ENCODE measurements around the gene PROM1.

PROM1 gene, protein sequence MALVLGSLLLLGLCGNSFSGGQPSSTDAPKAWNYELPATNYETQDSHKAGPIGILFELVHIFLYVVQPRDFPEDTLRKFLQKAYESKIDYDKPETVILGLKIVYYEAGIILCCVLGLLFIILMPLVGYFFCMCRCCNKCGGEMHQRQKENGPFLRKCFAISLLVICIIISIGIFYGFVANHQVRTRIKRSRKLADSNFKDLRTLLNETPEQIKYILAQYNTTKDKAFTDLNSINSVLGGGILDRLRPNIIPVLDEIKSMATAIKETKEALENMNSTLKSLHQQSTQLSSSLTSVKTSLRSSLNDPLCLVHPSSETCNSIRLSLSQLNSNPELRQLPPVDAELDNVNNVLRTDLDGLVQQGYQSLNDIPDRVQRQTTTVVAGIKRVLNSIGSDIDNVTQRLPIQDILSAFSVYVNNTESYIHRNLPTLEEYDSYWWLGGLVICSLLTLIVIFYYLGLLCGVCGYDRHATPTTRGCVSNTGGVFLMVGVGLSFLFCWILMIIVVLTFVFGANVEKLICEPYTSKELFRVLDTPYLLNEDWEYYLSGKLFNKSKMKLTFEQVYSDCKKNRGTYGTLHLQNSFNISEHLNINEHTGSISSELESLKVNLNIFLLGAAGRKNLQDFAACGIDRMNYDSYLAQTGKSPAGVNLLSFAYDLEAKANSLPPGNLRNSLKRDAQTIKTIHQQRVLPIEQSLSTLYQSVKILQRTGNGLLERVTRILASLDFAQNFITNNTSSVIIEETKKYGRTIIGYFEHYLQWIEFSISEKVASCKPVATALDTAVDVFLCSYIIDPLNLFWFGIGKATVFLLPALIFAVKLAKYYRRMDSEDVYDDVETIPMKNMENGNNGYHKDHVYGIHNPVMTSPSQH

DNA sequence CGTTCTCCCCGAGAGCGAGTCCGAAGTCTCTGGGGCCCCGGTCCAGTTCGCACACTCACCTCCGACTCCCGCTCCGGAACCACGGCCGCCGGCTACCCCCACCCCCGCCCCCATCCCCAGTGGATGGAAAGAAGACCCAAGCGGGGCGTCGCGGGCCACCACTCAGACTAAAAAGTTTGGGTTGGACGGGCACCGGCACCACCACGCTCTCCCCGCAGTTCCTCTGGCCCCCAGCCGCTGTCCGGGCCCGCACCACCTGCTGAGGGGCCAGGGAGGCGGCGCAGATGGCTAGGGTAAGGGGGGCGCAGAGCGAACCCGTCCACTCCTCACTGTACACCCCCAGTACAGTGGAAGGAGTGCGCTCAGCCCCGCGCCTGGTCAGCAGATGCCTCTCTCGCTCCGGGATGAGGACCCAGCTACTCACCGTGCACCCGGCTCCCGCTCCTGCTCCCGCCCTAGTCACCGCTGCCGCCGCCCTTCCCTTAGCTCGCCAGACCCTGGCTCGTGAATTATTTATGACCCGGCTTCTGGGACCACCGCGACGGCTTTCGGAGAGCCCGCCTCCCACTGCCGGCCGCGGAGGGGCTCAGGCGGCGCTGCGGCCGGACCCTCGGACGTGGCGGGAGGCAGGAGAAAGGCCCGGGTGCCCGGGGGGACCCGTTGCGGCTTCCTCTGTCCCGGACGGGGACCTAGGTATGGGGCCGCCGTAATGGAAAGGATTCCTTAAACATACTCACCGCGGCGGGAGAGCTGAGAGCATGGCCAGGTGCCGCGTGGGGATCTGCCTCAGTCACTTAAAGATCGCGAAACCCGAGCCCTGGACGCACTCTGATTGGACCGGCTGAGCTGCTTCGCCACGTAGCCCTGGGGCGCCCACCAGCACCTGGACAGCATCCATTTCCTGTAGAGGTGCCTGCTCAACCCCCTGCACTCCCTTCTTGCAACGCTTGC is at the start of gene PROM1:
PROM1 (minus strand) TSS at position 783 of the 951 bp plus-strand sequence. CDS start 8,117 bp downstream, outside the sequence.
- peak; percentile 13 for DNase-seq
- ATAC-seq = no peak

DNA sequence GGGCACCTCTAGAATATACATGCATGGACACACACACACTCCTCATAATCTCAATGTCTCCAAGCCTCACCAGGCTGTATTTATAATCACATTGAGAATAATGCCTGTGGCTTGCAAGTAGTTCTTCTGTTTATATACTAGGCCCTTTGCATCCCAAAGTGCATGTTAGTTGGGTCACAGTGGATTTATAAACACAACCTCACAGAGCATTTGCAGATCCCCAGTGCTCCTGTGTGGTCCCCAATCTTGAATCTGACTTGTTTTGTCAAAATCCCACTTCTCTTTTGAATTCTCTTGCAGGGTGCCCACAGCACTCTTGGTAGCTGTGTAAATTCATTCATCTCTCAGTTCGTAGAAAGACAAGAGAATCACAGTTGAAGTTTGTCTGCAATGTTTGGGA is 49.6 kb upstream of the PROM1 start:
- no peak for ATAC-seq
- DNase-seq = no peak

DNA sequence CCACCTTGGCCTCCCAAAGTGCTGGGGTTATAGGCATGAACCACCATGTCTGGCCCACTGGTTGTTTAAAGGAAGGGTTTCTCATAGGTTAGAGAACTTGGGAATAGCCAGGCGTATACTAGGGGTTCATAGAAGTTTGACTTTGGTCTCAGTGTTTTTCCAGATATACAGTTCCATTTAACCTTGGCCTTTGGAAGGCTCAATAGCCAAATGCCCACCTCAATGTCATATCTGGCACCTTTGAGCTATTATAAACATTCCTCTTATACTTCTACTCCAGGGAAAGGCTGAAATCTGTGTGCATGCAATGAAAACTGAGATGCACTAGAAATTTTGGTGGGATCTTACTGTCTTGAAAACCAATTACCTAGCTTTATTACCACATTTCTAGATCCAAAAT is 47.5 kb upstream of the PROM1 start:
- no peak for ATAC-seq

GRCh38 chr4:16129336-16129735 is 45.5 kb upstream of the PROM1 start:
- DNase-seq (no peak), ATAC-seq (no peak)

More for the DNA sequence above, 47.5 kb upstream of the PROM1 start:
- no peak for DNase-seq

DNA sequence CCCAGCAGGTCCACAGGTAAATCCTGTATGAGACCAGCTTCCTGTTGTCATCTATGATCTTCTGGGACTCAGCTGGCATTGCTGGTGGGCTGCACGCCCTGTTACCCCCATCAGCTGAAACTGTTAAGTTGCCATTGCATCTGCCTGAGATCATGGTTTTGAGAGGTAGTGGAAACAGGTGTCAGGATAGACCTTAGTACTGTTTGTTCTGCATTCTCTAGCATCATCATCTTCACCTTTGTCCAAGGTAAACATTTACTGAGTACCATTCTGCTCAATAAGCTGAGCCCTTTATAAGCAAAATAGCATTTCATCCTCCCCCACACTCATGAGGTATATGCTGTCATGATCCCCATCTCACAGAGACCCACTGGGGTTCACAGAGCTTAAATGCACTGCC is 42.9 kb upstream of the PROM1 start:
- ATAC-seq (no peak), DNase-seq (no peak)

- DNase-seq (peak; percentile 13), ATAC-seq (no peak)
These were observed 42.0 kb upstream of the PROM1 start for GRCh38 chr4:16125571-16126445.

DNA sequence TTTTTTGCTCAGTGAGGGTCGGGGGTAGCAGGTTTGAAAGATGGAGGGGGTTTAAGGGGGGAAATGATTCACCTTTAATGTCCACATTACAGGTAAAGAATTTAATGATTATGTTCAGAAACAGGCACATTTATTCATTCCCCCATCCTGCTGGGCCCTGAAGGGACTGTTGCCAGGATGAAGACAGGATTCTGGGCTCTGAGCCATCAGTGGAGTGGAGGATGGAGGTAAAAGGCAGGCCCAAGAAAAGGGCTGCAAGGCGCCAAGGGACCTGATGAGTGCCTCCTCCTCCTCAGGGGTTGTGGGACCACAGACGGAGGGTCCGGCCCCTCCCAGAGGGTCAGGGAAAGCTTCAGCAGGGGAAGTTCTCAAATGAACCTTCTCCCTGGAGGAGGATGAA is 40.4 kb upstream of the PROM1 start:
- DNase-seq (no peak), ATAC-seq (no peak)

DNA sequence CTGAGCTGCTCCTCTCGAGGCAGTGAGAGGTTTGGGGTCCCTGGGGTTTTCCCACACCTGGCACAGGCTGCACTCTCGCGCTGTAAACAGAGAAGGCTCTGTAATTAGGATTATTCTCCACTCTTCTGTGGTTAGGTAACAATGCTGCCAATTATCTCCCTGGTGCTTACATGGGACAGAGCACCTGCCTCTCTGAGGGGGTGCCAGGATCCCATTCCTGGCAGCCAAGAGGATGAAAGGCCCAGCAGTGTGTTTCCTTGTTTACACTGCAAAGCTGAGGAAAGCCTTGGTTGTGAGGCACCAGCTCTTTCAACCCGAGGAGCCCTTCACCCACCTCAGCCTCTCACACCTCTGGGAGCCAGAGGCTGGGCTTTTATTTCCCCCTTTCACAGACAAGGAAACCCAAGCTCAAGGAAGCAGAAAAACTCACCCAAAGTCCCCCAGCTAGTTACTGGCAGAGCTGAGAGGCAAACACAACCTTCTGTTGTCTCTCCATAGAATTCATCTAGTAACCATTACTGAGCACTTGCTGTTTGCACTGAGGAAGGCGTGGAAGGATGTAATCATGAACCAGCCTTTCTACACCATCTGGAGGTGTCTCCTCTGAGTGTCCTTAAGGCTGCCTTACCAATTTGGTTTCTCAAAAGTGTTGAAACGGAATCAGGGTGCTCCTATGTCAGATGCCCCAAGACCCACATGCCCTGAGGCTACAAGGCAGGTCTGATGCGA is 39.7 kb upstream of the PROM1 start:
- ATAC-seq (no peak), DNase-seq (peak; percentile 19)

DNA sequence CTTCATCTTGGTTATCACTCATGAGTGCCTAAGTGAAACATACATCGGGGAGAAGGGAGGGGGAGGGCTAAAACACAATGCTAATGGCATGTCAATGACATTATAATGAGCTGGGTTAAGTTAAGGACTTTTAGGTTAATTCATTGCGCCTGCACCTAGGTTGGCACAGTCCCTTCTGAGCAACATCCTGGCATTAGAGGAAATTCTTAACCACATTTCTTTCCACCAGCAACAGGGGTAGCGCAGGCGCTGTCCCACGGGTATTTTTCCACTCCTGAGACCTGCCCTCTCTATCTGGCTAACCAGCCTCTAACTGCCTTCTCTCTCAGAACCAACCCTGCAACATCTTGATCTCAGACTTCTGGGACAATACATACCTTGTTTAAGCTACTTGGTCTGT is 39.0 kb upstream of the PROM1 start:
- DNase-seq = peak; percentile 53
- peak; percentile 90 for ATAC-seq

GRCh38 chr4:16122308-16122711 is 38.5 kb upstream of the PROM1 start:
- no peak for ATAC-seq
- no peak for DNase-seq

DNA sequence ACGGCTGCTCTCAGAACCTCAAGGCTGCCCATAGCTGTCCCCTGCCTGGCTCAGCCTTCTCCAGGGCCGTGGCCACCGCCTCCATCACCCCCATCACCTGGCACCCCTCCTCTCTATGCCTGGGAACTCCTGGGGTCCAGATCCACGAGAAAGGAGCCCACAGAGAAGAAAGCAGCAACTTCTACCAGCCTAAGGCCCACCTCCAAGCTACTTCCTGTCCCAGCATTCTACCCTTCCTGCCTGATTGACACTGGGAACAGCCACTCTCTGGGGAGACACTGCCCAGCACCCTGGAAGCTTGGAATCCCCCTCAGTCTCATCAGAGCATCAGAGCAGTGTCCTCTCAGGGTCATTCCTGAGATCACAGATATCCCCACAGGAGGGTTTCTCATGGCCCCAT is 36.9 kb upstream of the PROM1 start:
- ATAC-seq (no peak), DNase-seq (no peak)

- DNase-seq (no peak), ATAC-seq (no peak)
These were observed 36.2 kb upstream of the PROM1 start for GRCh38 chr4:16119981-16120380.

- ATAC-seq (no peak), DNase-seq (no peak)
These were observed 34.3 kb upstream of the PROM1 start for GRCh38 chr4:16118090-16118489.

DNA sequence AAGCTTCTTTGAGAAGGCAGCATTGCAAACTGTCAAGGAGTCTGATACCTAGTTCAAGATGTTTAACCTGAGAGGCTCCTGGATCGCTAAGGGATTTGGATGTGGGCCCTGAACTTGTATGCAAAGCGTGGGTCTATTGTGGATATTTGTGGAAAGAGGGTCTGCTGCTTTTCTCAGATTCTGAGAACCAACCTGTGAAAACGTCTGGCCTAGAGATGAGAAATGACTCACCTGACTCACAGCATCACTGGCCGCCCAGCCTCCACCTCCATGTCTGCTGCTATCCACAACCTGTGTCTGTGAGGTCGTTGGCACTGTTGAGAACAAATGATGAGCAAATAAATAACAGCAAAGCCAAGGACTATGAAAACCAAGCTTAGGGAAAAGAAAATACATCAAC is 33.3 kb upstream of the PROM1 start:
- ATAC-seq = no peak
- no peak for DNase-seq

GRCh38 chr4:16116493-16116990 is 32.7 kb upstream of the PROM1 start:
- no peak for ATAC-seq
- no peak for DNase-seq

DNA sequence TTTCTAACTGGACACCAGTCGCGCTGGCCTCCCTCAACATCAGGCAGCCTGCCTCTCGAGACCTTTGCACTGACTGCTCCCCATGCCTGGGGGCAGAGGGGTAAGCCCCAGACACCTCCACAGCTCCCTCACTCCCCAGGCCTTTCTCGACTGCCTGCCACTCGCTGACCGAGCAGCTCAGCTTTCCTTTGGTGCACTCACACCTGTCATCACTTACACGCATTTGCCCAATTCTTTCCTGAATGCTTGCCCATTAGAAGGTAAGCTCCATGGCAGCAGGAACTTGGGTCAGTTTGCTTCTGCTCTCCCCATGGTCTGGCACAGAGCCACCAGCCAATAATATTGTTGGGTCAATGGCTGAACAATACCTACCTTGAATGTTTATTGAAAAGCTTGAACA is 32.2 kb upstream of the PROM1 start:
- ATAC-seq (no peak), DNase-seq (no peak)

DNA sequence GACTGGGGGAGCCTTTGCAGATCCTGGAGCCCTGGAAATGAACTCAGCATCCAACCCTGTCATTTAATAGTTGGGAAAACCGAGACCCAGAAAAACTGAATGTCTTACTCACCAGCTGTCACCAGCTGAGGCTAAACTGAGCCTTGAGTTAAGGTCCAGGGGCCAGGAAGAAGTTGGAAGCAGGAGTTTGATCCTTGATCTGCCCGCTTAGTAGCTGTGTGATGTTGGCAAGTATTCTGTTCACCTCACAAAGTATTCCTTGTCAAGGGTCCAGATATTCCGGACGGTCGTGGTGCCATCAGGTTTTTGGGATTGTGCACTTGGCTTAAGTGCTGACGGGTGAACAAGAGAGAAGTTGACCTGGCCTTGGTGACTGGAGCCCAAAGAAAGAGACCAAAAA is 30.7 kb upstream of the PROM1 start:
- ATAC-seq (no peak), DNase-seq (no peak)

DNA sequence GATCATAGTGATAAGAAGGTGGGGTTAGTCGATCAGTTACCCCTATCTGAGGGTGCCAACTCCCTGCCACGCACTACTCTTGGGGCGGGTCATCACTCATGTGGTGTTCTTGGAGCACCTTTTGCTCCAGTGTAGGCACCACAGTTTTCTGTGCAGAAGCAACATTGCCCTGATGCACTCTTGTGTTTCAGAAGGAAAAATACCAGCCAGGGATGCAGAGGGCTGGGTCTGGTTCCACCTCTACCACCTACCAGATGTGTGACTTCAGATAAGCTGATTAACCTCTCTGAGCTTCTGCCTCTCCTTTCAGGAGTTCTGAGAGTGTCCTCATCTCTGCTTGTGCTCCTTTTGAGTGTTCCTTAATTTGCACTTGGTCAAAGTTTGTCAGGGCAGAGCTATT is 29.9 kb upstream of the PROM1 start:
- no peak for ATAC-seq

GRCh38 chr4:16111533-16111932 is 27.7 kb upstream of the PROM1 start:
- no peak for ATAC-seq

More for the DNA sequence above, 29.9 kb upstream of the PROM1 start:
- no peak for DNase-seq

DNA sequence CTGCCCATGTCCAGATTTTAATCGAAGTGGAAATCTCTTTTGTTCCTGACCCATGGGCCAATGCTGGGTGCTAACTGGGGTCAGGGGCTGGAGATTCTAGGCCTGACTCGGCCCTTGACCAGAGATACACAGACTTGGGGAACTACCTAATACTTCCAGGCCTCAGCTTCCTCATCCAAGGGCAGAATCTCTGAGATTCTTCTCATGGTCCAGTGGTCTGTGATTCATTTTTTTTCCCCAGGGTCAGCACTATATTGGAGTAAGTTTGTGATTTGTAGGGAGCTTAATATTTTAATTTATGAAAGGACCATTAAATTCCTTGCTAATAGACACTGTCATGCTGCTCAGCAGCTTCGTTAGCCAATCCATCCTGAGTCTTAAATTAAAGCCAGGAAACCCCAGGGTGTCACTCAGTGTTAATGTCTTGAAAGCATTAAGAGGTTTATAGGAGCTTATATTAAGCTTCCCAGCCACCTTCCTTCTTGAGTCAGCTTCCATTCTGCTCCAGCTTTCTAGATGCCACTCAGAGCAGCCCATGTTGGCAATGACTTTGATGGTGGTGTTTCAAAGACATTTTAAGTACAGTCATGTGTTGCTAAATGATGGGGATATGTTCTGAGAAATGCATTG is 27.0 kb upstream of the PROM1 start:
- ATAC-seq (no peak), DNase-seq (no peak)

More at GRCh38 chr4:16111533-16111932, 27.7 kb upstream of the PROM1 start:
- DNase-seq = no peak

Data from stimulated activated naive CD8-positive, alpha-beta T cell treated with anti-CD3 and anti-CD28 coated beads, Interleukin-15, Interleukin-2, amounts not matched to agents 100 U/mL and 50 U/mL, for 24 hours (primary cell).